Measurements from ENCODE around the gene ALDH1B1. TPM values are rescaled to one million over a fixed set of nuclear protein-coding genes. Genes with fewer than 3 reads are reported as not detected.

The ALDH1B1 gene
- total and polyA plus RNA-seq, 2 of the 13 experiments (the other 11 are each of a cell fraction or from before 2014, with no cell fraction given): 45.1 to 125 TPM

DNA sequence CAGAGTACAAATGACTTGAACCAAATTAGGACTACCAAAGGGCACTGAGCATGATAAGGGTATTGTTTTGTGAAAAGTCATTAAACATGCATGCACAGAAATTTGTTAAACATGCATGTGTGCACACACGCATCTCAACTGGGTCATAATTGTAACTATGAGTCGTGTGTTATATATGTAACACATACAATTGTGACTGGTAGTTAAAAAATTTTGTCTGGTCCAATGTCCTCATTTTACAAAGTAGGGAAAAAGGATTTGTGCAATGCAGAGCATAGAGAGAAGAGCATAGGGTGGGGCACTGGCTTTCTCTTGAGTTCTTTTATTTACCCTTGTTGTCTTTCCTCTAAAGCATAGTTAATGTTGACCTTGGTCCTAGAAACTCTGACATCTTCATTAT lies 51.1 kb downstream of the ALDH1B1 start (continued):
- TF ChIP-seq TIGD3 (CRISPR knock-in tag; IDR thresholded peaks at IDR 0.05; ENCODE audit: borderline replicate concordance) (no peak), ESRRA (CRISPR knock-in tag; IDR thresholded peaks at IDR 0.05; ENCODE audit: low read depth) (0 out of 2 replicates have a peak, but pooled peaks have one; percentile 17), KAT8 (CRISPR knock-in tag; IDR thresholded peaks at IDR 0.05) (0 out of 2 replicates have a peak, but pooled peaks have one; percentile 9), NAIF1 (CRISPR knock-in tag; IDR thresholded peaks at IDR 0.05; ENCODE audit: borderline replicate concordance) (no peak), ZFY (CRISPR knock-in tag; IDR thresholded peaks at IDR 0.05) (no peak), SKI (IDR thresholded peaks at IDR 0.05; ENCODE audit: partially characterized antibody) (no peak), ERF (CRISPR knock-in tag; IDR thresholded peaks at IDR 0.05) (0 out of 2 replicates have a peak, but pooled peaks have one; percentile 1), GATAD2A (CRISPR knock-in tag; IDR thresholded peaks at IDR 0.05) (0 out of 2 replicates have a peak, but pooled peaks have one; percentile 1), HDAC2 (CRISPR knock-in tag; IDR thresholded peaks at IDR 0.05) (peak; percentile 10; the same call in 1 of the 2 replicates), RFXAP (CRISPR knock-in tag; IDR thresholded peaks at IDR 0.05; ENCODE audit: borderline replicate concordance) (no peak), ZNF747 (CRISPR knock-in tag; IDR thresholded peaks at IDR 0.05; ENCODE audit: borderline replicate concordance) (no peak), FOXP4 (CRISPR knock-in tag; IDR thresholded peaks at IDR 0.05) (0 out of 2 replicates have a peak, but pooled peaks have one; percentile 3), NFIB (CRISPR knock-in tag; IDR thresholded peaks at IDR 0.05; ENCODE audit: borderline replicate concordance) (no peak)
- TF ChIP-seq, protein P1, sequence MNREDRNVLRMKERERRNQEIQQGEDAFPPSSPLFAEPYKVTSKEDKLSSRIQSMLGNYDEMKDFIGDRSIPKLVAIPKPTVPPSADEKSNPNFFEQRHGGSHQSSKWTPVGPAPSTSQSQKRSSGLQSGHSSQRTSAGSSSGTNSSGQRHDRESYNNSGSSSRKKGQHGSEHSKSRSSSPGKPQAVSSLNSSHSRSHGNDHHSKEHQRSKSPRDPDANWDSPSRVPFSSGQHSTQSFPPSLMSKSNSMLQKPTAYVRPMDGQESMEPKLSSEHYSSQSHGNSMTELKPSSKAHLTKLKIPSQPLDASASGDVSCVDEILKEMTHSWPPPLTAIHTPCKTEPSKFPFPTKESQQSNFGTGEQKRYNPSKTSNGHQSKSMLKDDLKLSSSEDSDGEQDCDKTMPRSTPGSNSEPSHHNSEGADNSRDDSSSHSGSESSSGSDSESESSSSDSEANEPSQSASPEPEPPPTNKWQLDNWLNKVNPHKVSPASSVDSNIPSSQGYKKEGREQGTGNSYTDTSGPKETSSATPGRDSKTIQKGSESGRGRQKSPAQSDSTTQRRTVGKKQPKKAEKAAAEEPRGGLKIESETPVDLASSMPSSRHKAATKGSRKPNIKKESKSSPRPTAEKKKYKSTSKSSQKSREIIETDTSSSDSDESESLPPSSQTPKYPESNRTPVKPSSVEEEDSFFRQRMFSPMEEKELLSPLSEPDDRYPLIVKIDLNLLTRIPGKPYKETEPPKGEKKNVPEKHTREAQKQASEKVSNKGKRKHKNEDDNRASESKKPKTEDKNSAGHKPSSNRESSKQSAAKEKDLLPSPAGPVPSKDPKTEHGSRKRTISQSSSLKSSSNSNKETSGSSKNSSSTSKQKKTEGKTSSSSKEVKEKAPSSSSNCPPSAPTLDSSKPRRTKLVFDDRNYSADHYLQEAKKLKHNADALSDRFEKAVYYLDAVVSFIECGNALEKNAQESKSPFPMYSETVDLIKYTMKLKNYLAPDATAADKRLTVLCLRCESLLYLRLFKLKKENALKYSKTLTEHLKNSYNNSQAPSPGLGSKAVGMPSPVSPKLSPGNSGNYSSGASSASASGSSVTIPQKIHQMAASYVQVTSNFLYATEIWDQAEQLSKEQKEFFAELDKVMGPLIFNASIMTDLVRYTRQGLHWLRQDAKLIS (CRISPR knock-in tag; IDR thresholded peaks at IDR 0.05): no peak
- TF ChIP-seq, protein P2, sequence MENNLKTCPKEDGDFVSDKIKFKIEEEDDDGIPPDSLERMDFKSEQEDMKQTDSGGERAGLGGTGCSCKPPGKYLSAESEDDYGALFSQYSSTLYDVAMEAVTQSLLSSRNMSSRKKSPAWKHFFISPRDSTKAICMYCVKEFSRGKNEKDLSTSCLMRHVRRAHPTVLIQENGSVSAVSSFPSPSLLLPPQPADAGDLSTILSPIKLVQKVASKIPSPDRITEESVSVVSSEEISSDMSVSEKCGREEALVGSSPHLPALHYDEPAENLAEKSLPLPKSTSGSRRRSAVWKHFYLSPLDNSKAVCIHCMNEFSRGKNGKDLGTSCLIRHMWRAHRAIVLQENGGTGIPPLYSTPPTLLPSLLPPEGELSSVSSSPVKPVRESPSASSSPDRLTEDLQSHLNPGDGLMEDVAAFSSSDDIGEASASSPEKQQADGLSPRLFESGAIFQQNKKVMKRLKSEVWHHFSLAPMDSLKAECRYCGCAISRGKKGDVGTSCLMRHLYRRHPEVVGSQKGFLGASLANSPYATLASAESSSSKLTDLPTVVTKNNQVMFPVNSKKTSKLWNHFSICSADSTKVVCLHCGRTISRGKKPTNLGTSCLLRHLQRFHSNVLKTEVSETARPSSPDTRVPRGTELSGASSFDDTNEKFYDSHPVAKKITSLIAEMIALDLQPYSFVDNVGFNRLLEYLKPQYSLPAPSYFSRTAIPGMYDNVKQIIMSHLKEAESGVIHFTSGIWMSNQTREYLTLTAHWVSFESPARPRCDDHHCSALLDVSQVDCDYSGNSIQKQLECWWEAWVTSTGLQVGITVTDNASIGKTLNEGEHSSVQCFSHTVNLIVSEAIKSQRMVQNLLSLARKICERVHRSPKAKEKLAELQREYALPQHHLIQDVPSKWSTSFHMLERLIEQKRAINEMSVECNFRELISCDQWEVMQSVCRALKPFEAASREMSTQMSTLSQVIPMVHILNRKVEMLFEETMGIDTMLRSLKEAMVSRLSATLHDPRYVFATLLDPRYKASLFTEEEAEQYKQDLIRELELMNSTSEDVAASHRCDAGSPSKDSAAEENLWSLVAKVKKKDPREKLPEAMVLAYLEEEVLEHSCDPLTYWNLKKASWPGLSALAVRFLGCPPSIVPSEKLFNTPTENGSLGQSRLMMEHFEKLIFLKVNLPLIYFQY (CRISPR knock-in tag; IDR thresholded peaks at IDR 0.05; ENCODE audit: borderline replicate concordance): no peak

Measured in HepG2 (cell line).